CD14-positive monocyte (primary cell): ENCODE results near the gene MGAT5. TPM values are rescaled to one million over a fixed set of nuclear protein-coding genes. Genes with fewer than 3 reads are reported as not detected.
A peak's percentile ranks its signal among the peaks of the same experiment; 100 is the strongest.

Experiments used
- DNase-seq, 3 donors: peaks; one replicate each; pipeline ENCODE4 v3.0.0-alpha.2; 2011 to 2022
- H2AFZ ChIP-seq: 2 replicates; pipeline ENCODE4 v1.6.0; 2012; ENCODE audit warnings: mild to moderate bottlenecking, low read depth, low read length, inconsistent platforms; ENCODE audit not compliant: insufficient read depth, poor library complexity, severe bottlenecking
- H3K27ac ChIP-seq, 2 donors: 1 replicate in 1 of 2; 2 replicates in 1 of 2; pipeline ENCODE4 v1.5.1; 2012 to 2013; ENCODE audit warnings: low read length in 2 of 2, control low read depth in 1 of 2, inconsistent platforms in 1 of 2, low read depth in 1 of 2, mild to moderate bottlenecking in 1 of 2
- H3K27me3 ChIP-seq, 2 donors: one replicate each; pipeline versions ENCODE4 v1.6.0 to v1.6.1; 2011 to 2013; ENCODE audit warnings: low read length in 2 of 2; ENCODE audit not compliant: control insufficient read depth in 2 of 2, insufficient read depth in 2 of 2
- H3K36me3 ChIP-seq, 2 donors: replicated peaks in 1 of 2; 1 replicate in 1 of 2; 2 replicates in 1 of 2; pipeline versions ENCODE4 v1.5.1 to v1.6.1; 2012 to 2013; ENCODE audit warnings: low read length in 2 of 2, control low read depth in 1 of 2, inconsistent platforms in 1 of 2, mild to moderate bottlenecking in 1 of 2; ENCODE audit not compliant: insufficient read depth in 2 of 2, control insufficient read depth in 1 of 2
- H3K4me1 ChIP-seq, 2 donors: 1 replicate in 1 of 2; 2 replicates in 1 of 2; pipeline versions ENCODE4 v1.5.1 to v1.6.1; 2012 to 2013; ENCODE audit warnings: low read length in 2 of 2, control low read depth in 1 of 2, inconsistent platforms in 1 of 2, mild to moderate bottlenecking in 1 of 2, moderate library complexity in 1 of 2; ENCODE audit not compliant: insufficient read depth in 2 of 2, control insufficient read depth in 1 of 2
- H3K4me2 ChIP-seq: replicated peaks from 2 replicates; pipeline ENCODE3; 2012; ENCODE audit warnings: low read length, moderate library complexity, mild to moderate bottlenecking; ENCODE audit not compliant: poor library complexity, severe bottlenecking; ENCODE audit errors: extremely low read depth
- H3K4me3 ChIP-seq, 3 experiments: fragments of 200-600 bp in 1 of 3; sonication (generic) in 1 of 3; replicated peaks in 1 of 3; 1 replicate in 2 of 3; 2 replicates in 1 of 3; pipeline ENCODE4 v1.5.1; 2011 to 2013; ENCODE audit warnings: low read length in 3 of 3, mild to moderate bottlenecking in 3 of 3, control low read depth in 2 of 3, low read depth in 2 of 3, inconsistent platforms in 1 of 3, moderate library complexity in 1 of 3
- H3K79me2 ChIP-seq: 2 replicates; pipeline ENCODE4 v1.6.0; 2012; ENCODE audit warnings: mild to moderate bottlenecking, control low read depth, inconsistent platforms, low read length, moderate library complexity; ENCODE audit not compliant: insufficient read depth
- H3K9ac ChIP-seq: 2 replicates; pipeline ENCODE4 v1.6.0; 2017; ENCODE audit warnings: low read length, mild to moderate bottlenecking; ENCODE audit not compliant: insufficient read depth, poor library complexity, severe bottlenecking
- H3K9me3 ChIP-seq, 2 donors: replicated peaks in 1 of 2; 1 replicate in 1 of 2; 2 replicates in 1 of 2; pipeline versions ENCODE4 v1.5.1 to v1.6.1; 2012 to 2013; ENCODE audit warnings: low read length in 2 of 2, control low read depth in 1 of 2; ENCODE audit not compliant: control insufficient read depth in 1 of 2, insufficient read depth in 1 of 2
- H4K20me1 ChIP-seq: 2 replicates; pipeline ENCODE4 v1.6.0; 2012; ENCODE audit warnings: mild to moderate bottlenecking, low read length, control low read depth, moderate library complexity; ENCODE audit not compliant: insufficient read depth
- H3K27ac Mint-ChIP-seq, 7 donors: one replicate each; pipeline ENCODE4 v1.8.0; 2020; ENCODE audit warnings: mild to moderate bottlenecking in 7 of 7, mixed read lengths in 7 of 7, moderate library complexity in 6 of 7, inconsistent platforms in 2 of 7
- H3K27me3 Mint-ChIP-seq, 3 donors: one replicate each; pipeline ENCODE4 v1.8.0; 2021 to 2022; ENCODE audit warnings: low read depth in 3 of 3, mild to moderate bottlenecking in 3 of 3, mixed read lengths in 3 of 3, moderate library complexity in 3 of 3, inconsistent platforms in 1 of 3
- H3K36me3 Mint-ChIP-seq, 2 donors: one replicate each; pipeline ENCODE4 v1.8.0; 2020; ENCODE audit warnings: mixed read lengths in 2 of 2, inconsistent platforms in 1 of 2, mild to moderate bottlenecking in 1 of 2
- H3K4me1 Mint-ChIP-seq: one replicate; pipeline ENCODE4 v1.8.0; 2020; ENCODE audit warnings: mild to moderate bottlenecking, mixed read lengths
- H3K4me3 Mint-ChIP-seq, 2 donors: one replicate each; pipeline ENCODE4 v1.8.0; 2020; ENCODE audit warnings: mild to moderate bottlenecking in 2 of 2, mixed read lengths in 2 of 2, moderate library complexity in 1 of 2
- H3K9me3 Mint-ChIP-seq, 7 donors: one replicate each; pipeline ENCODE4 v1.8.0; 2020 to 2022; ENCODE audit warnings: mixed read lengths in 7 of 7, mild to moderate bottlenecking in 6 of 7, moderate library complexity in 6 of 7, inconsistent platforms in 2 of 7
- WGBS: methylation state at CpG from one replicate; pipeline ENCODE4 v1.1.5; 2013; ENCODE audit warnings: missing lambda C conversion rate; ENCODE audit not compliant: insufficient coverage; 5-methylcytosine and 5-hydroxymethylcytosine counted together
- intact Hi-C, 2 donors: fragments of 100-400 bp; cut with micrococcal nuclease; formaldehyde crosslinking; loops; one replicate each; pipeline versions ENCODE4 v1.15.0 to v1.15.1; 2023
- polyA plus RNA-seq, 3 donors: library from polyadenylated mRNA; depleted of rRNA in 1 of 3; unstranded in 2 of 3; stranded (reverse) in 1 of 3; fragments of 300-500 nt in 2 of 3; fragments of >200 nt in 1 of 3; fragmentation: Illumina TruSeq in 2 of 3; gene quantifications; 1 replicate in 2 of 3; 2 replicates in 1 of 3; pipeline ENCODE4 v1.2.3, GENCODE V29; 2012 to 2021
- TF ChIP-seq, protein P1 (sequence below): fragments of 200-600 bp; IDR thresholded peaks from one replicate; pipeline ENCODE4 v1.8.0; 2022; ENCODE audit warnings: antibody characterized with exemption, mild to moderate bottlenecking

Gene MGAT5
- polyA plus RNA-seq, 3 donors = 1.9 to 6.6 (median 2.4) TPM

DNA sequence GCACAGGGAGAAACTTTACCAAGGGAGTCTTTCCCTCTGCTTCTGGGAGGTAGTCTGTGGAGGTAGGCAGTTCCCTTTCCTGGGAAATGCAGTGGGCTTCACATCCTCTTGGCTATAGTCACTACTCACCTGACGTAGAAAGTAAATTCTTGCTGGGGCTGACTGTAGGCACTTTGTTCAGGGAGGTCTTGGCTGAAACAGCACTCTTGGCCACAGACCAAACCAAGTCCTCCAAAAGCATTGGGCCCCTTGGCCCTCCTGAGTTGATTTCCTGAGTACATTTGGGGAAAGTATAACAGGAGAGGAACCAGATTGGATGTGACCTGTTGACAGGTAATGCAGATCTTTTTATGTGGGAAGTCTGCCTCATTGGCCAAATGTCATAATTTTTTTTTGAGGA lies 108.9 kb downstream of the MGAT5 start:
- Histone ChIP-seq H3K36me3 (peaks cover 11 to 79% of the 10 kb centered on the region in 2 donors), H3K27ac (no peak overlapping the region), H3K4me1 (no peaks in the 10 kb centered on the region), H4K20me1 (no peaks in the 10 kb centered on the region), H3K4me3 (no peak overlapping the region), H3K4me2 (no peak overlapping the region), H3K9ac (no peak overlapping the region), H2AFZ (no peak overlapping the region), H3K9me3 (no peaks in the 10 kb centered on the region), H3K79me2 (no peaks in the 10 kb centered on the region), H3K27me3 (no peaks in the 10 kb centered on the region)
- Mint-ChIP-seq H3K36me3 (peaks cover 44 to 48% of the 10 kb centered on the region in 2 donors), H3K9me3 (no peaks in the 10 kb centered on the region), H3K4me1 (peaks cover 4% of the 10 kb centered on the region), H3K27ac (peak overlapping the region in 3 of 7 donors; percentile 28 to 30 (median 29)), H3K4me3 (no peak overlapping the region), H3K27me3 (no peaks in the 10 kb centered on the region)
- TF ChIP-seq, protein P1, sequence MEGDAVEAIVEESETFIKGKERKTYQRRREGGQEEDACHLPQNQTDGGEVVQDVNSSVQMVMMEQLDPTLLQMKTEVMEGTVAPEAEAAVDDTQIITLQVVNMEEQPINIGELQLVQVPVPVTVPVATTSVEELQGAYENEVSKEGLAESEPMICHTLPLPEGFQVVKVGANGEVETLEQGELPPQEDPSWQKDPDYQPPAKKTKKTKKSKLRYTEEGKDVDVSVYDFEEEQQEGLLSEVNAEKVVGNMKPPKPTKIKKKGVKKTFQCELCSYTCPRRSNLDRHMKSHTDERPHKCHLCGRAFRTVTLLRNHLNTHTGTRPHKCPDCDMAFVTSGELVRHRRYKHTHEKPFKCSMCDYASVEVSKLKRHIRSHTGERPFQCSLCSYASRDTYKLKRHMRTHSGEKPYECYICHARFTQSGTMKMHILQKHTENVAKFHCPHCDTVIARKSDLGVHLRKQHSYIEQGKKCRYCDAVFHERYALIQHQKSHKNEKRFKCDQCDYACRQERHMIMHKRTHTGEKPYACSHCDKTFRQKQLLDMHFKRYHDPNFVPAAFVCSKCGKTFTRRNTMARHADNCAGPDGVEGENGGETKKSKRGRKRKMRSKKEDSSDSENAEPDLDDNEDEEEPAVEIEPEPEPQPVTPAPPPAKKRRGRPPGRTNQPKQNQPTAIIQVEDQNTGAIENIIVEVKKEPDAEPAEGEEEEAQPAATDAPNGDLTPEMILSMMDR = no peak
- DNase-seq = no peak
- intact Hi-C loops = no loop called here
- no CpG with 5 or more reads among the region's 1 CpG for WGBS

DNA sequence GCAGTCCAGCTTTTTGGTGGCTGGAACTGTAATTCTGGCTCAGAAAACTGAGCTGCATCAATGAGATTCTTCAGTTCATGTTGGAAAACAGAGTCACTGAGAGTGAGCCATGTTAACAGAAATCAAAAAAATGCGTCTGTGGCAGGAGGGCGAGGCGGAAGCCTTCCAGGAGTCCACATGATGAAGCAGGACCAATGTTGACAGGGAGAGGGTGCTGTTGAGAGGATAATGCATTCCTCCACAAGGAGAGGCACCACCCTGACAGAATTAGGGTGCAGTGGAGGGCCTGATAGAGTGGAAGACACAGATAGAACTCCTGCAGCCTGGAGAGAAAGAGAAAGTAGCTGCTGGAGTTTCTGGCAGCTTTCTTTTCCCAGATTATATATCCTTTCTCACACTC lies 111.5 kb downstream of the MGAT5 start:
- peaks cover 20 to 75% of the 10 kb centered on the region in 2 donors for H3K36me3 ChIP-seq
- H3K79me2 ChIP-seq = no peaks in the 10 kb centered on the region
- peak overlapping the region in 1 of 7 donors; percentile 87 for H3K27ac Mint-ChIP-seq
- H3K9me3 ChIP-seq = no peaks in the 10 kb centered on the region
- H3K4me1 Mint-ChIP-seq = peaks cover 5% of the 10 kb centered on the region
- H4K20me1 ChIP-seq = no peaks in the 10 kb centered on the region
- H3K9ac ChIP-seq = no peak overlapping the region
- WGBS = 80% methylated on average over 1 of the region's 3 CpGs
- no peak overlapping the region for H2AFZ ChIP-seq
- intact Hi-C loops = no loop called here
- no peak overlapping the region for H3K4me3 ChIP-seq
- no peaks in the 10 kb centered on the region for H3K4me1 ChIP-seq
- DNase-seq = no peak
- no peaks in the 10 kb centered on the region for H3K27me3 ChIP-seq
- TF ChIP-seq, protein P1 = no peak
- H3K36me3 Mint-ChIP-seq = peaks cover 46 to 49% of the 10 kb centered on the region in 2 donors
- no peak overlapping the region for H3K27ac ChIP-seq
- no peak overlapping the region for H3K4me2 ChIP-seq
- H3K27me3 Mint-ChIP-seq = no peaks in the 10 kb centered on the region
- no peaks in the 10 kb centered on the region for H3K9me3 Mint-ChIP-seq
- H3K4me3 Mint-ChIP-seq = no peak overlapping the region
